G401 (cell line): ENCODE measurements around the gene LDLRAD2. TPM values are rescaled to one million over a fixed set of nuclear protein-coding genes. Genes with fewer than 3 reads are reported as not detected.
A peak's percentile ranks its signal among the peaks of the same experiment; 100 is the strongest.

ENCODE experiments used
- DNase-seq: peaks from one replicate; pipeline ENCODE4 v3.0.0-alpha.2; 2015; ENCODE audit warnings: low spot score
- in situ Hi-C: cut with HindIII; loops from 2 replicates; pipeline ENCODE4 v1.10.0; 2016; ENCODE audit warnings: low sequenced_read_pairs, mixed read lengths
- total RNA-seq: library from RNA; depleted of rRNA; stranded (reverse); fragments of >200 nt; shearing (Covaris generic); gene quantifications from 2 replicates; pipeline ENCODE4 v1.2.3, GENCODE V29; 2014

Gene LDLRAD2
- total RNA-seq, 1 experiment from 2014 or later, result not detected

DNA sequence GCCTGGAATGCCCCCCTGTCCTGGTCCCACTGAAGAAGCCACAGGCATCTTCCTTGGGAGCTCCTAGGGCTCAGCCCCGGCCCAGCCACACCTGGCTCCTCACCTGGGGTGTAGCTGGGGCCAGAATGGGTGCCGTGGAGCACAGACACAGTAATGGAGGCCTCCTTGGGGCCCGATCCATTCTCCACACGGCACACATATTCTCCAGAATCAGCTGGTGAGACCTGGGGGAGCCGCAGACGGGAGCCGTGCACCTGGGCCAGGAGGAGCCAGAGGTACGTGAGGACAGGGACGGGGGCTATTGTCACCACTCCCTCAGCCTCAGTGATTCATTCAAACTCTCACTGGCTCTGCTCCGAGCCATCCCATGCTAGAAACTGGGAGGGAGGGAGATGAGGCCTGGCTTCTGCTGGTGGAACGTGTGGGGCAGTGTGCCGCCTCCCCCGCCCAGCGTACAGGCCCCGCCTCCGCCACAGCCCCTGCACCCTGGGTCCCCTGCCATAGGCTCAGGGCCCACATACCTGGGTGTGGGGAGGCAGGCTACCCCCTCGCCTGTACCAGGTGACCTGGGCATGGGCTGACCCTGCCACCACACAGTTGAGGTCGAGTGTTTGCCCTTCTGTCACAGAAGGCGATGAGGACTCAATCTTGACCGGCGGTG is 42.2 kb downstream of the LDLRAD2 start:
- in situ Hi-C loops, result no loop called here
- no peak for DNase-seq

DNA sequence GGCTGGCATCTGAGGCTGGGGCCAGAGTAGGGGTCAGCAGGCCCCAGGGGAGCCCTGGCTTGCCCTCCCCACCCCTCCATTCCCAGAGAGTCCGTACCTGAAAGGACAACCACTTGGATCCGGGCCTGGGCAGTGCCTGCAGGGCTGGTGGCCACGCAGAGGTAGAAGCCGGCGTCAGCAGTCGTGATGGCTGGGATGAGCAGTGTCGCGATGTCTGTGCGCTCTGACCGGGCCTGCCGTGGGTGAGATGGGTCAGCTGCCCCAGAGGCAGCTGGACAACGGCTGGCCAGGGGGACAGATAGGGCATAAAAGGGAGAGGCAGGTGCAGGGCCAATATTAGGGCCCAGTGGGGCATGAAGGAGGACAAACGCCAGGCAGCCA is 42.7 kb downstream of the LDLRAD2 start:
- DNase-seq, result no peak
- in situ Hi-C loops, result no loop called here

DNA sequence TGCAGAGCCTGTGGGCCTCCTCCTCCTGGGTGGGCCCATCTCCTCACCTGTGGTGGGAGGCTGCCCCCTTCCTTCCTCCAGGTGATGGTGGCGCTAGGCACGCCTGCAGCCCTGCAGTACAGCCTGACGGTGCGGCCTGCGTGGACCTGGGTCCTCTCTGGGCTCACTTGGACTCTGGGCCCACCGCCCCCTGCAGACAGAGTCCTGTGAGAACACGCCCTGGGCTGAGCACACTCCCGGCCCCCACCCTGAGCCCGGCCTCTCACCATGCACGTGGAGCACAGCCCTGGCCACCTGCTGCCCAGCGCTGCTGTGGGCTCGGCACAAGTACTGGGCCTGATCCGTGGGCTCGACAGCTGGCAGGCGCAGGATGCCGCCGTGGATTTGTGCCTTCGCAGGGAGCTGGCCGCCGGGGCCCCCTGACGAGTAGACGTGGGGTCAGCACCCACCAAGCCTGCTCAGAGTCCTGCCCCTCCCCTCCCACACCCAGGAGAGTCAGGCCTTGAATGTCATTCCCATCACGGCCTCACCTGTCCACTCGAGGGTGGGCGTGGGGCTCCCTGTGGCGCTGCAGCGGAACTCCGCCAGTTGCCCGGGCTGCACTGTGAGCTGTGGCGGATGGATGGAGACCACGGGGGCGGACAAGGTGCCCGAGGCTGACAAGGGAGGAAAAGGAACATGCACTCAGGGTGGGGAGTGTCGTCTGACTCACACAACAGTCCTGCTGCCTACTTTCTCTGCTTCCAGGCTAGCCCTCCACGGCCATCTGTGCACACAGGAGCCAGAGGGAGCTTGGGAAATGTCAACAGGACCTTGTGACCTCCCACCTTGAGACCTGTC is 43.4 kb downstream of the LDLRAD2 start:
- DNase-seq, result no peak
- in situ Hi-C loops, result no loop called here

DNA sequence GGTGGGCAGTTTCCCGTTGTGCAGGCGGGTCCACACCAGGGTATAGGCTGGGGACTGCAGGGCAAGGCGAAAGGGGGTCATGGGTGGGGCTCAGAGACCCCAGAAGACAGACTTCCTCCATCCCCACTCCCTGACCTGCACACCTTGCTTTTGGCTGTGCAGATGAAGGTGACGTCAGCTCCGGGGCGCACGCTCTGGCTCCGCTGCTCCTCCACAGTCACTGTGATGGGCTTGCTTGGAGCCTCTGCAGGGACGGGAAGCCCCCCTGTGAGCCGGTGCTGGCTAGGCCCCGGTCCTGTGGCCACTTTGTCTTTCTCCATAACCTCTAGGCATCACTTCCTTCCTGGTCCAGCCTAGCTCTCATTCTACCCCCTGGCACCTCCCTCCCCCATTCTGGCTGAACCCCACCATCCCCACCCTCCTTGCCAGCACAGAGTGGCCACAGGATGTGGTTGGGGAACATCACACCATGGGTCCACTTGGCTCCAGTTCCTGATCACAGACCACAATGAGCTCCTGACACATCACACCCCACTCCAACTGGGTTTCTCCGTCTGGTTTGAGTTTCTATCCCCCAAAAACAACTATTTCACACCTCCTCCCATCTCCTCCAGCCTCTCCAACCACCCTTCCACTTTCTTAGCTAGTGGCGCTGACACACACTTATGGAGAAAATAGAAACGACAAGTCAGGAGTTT is 45.2 kb downstream of the LDLRAD2 start:
- in situ Hi-C loops, result no loop called here
- DNase-seq, result no peak

DNA sequence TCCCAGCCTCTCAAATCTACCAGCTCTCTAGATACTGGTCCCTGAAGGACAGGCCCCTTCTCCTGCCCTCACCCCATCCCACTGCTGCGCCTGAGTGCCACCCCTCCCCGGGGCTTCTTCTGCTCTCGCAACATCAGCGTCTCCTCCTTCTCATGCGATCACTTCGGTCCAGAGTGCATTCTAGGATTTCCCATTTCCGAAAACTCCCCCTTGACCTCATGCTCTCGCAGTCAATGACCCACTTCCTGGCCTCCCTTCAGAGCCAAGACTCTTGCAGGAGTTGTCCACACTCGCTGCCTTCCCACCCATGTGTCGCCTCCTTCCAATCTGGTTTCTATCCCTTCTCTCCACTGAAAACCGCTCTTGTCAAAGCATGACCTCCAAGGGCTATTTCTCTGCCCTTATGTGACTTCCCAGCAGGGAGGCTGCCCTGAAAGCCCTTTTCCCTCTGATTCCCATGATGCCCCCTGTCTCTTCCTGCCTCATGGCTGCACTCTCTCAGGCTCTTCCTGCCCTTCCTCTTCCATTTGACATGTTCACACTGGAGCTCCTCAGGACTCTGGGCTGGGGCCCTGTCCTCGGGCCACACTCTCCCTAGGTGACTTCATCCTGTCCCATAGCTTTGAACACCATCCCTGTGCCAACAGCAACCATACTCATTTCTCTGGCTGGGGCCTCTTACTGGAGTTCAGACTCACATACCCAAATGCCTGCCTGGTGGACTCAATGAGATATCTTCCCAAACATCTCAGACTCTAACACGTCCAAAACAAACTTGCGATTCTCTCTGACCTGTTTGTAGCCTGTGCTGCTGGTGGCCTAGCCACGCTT is 46.0 kb downstream of the LDLRAD2 start:
- in situ Hi-C loops, result no loop called here
- DNase-seq, result no peak

DNA sequence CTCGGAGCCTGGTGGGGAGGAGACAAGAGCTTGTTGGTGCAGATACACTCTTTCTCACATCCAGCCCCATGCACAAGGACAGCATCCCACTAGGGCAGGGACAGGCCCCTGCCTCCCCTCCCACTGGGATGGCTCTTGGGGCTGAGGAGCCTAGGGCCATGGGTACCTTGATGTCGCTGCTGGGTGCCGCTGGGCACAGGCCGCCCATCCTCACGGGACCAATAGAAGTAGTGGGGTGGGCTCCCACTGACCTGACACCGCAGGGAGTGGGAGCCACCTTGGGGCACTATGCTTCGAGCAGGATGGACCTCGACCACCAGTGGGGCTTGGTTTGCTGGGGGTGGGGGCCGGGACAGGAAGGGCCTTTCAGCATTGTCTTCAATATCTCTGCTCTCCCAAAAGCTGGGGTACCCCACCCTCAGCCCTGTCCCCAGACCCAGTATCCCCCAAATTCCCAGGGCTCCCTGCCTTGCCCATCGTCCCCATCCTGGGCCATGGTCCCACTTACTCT is 47.7 kb downstream of the LDLRAD2 start:
- DNase-seq, result no peak
- in situ Hi-C loops, result no loop called here

DNA sequence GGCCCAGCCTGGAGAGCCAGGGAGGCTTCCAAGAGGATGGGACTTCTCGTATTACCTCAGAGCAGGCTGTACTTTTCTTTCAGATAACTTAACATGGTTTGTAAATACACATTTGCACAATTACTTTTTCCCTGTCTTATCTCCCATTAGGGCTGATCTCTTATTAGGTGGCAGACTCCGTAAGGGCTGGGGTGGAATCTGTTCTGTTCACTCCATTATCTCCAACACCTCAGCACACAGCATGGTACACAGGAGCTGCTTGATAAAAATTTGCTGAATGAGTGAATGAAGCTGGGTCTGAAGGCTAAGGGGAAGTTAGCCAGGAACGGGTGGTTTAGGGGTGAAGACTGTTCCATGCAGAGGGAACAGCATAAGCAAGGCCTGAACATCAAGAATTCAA is 48.9 kb downstream of the LDLRAD2 start:
- no peak for DNase-seq
- in situ Hi-C loops, result no loop called here

DNA sequence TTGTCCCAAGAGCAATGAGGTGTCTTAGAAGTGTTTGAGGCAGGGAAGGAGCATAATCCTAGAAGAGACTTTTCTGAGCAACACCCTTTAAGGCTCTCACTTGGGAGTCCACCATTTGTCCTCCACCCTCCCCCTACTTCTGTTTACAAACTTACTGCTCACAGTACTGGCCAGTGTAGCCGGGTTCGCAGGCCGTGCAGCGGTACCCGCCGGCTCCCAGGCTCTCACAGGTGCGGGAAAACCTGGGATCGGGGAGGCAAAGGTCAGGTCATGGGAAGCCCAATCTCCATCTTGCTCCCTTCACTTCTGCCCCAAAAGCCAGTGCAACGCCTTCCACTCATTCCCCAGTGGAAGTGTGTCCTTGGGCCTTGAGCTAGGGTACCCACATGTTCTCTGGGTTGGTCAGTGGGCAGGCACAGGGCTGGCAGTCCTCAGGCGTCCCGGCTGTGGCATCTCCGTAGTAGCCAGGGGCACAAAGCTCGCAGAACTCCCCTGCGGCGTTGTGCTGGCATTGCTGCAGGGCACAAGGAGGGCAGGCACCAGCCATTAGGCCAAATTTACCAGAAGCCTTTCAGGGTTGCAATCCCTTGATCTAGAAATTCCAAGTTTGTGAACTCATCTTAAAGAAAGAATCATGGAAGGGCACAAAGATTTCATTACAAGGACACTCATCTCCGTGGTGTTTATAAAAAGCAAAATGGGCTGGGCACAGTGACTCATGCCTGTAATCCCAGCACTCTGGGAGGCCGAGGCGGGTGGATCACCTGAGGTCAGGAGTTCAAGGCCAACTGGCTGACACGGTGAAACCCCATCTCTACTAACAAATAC is 49.8 kb downstream of the LDLRAD2 start:
- in situ Hi-C loops, result no loop called here
- DNase-seq, result no peak

DNA sequence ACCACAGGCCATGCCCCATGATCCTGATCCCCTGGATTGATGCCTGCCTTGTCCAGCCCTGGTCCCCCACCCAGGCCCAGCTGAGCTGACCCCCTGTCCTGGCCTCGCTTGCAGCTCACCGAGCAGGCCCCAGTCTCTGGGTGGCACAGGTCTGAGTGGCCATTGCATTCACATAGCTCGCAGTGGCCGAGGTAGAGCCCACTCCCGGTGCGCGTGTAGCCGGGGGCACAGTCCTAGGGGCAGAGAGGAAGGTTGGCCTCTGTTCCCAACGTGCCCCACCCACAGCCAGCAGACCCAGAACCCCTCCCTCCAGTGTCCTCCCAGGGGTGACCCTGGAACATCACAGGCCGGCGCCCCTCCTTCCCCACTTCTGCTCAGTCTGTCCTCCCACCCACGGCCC is 51.9 kb downstream of the LDLRAD2 start:
- in situ Hi-C loops, result no loop called here
- DNase-seq, result no peak

DNA sequence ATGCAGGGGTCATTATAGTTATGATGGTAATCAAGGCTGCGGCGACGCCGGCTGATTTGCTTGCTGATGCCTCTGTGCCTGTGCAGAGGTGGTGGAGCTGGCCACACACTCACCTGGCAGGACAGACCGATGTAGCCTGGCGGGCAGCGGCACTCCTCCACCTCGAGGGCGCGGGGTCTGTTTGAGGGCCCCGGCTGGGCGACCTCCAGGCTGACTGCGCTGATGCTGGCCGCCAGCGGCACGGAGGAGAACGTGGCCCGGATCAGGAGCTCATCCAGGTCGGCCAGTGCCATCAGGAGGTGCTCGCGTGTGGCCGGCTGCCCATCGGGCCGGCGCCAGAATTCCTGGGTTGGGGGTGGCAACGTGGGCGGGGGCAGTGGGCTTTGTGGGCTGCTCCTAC is 52.7 kb downstream of the LDLRAD2 start:
- in situ Hi-C loops, result no loop called here
- no peak for DNase-seq

DNA sequence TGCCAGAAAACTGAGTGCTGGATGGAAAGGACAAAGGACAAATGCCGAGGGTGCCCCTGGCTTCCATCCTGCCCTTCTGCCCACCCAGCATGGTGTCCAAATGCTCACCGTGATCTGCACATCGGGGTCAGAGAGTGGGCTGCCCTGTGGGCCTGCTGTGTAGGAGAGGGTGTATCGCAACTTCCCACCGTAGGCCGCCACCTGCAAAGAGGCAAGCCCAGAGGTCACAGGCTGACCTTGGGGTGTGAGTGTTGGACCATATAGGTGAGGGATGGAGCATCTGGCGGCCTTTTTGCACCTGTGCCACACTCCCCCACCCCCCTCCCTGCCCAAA is 53.5 kb downstream of the LDLRAD2 start:
- in situ Hi-C loops, result no loop called here

DNA sequence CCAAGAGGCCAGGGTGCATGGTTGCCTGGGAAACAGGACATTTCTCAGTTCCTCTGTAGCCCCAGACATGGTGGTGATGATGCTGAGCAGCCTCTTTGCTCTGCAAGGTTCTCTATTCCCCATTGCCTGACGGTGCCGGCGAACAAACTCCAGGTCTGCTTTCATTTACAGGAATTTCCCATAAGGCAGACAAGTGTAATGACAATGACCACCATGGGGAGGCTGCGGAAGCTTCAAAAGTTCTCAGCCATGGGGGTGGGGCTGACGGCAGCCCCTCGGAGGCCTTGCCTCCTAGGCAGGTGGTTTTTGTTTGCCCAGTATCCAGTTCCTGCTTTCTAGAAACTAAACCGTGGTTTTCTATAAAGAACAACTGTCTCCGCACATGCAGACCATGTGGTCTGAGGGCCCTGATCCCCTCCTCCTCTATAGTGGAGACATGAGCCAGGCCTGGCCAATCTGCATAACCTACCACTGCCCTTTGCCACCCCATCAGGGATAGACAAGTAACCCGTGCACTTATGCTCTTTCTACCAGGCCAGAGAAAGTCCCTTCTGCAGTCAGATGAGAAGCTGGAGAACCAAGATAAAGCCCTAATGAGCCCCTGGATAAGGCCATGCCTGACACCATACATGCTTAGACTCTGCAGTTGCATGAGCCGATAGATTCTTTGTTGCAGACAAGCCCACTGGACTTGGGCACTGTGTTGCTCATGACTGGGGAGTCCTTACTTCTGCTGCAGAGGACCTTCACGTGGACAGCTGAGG is 54.1 kb downstream of the LDLRAD2 start:
- DNase-seq, result no peak

More for the DNA sequence above, 53.5 kb downstream of the LDLRAD2 start:
- DNase-seq, result no peak

DNA sequence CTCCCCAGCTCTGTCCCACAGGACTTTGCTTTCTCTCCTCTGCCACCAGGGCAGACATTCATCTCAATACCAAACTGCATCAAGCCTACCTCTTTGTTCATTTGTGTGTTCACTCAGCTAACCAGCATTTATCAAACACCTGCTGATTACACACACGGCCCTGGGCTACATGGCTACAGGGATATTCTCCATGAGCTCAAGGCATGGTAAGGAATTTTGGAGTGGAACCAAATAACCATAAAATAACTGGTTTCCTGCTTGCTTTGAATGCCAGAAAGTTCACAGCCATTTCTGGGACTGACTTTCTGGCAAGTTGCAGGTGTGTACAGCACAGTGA is 54.6 kb downstream of the LDLRAD2 start:
- no peak for DNase-seq

More for the DNA sequence above, 54.1 kb downstream of the LDLRAD2 start:
- in situ Hi-C loops, result no loop called here

DNA sequence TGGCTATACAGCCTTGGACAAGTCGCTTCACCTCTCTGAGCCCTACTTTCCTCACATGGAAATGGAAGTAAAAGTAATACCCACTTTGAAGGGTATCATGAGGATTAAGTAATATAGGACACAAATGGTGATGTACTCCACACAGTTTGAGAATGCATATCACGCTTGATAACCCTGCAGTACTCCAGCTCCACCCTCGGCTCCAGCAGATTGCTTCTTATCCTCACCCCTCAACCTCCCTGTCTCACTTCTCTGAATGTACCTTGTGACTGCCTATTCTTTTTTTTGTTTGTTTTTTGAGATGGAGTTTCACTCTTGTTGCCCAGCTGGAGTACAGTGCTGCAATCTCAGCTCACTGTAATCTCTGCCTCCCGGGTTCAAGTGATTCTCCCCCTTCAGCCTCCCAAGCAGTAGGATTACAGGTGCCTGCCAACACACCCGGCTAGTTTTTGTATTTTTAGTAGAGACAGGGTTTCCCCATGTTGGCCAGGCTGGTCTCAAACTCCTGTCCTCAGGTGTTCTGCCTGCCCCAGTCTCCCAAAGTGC is 55.5 kb downstream of the LDLRAD2 start:
- in situ Hi-C loops, result no loop called here
- no peak for DNase-seq

More for the DNA sequence above, 54.6 kb downstream of the LDLRAD2 start:
- in situ Hi-C loops, result no loop called here

DNA sequence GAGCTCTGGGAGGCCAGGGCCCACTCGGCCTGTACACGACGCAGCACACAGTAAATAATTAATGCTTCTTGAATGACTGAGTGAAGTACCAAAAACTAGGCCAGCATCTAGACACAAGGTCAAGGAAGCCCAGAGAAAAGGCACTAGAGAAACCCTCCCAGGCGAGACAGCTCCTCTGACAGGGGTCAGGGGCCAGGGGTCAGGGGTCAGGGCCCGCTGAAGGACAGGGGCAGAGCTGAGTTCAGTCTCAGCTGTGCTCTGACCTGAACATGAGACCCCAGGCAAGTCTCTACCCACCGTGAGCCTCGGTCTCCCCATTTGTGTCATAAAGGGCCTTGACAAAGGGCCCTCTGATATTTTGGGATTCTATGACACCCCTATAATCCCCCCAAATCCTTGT is 56.4 kb downstream of the LDLRAD2 start:
- in situ Hi-C loops, result no loop called here
- DNase-seq, result no peak

DNA sequence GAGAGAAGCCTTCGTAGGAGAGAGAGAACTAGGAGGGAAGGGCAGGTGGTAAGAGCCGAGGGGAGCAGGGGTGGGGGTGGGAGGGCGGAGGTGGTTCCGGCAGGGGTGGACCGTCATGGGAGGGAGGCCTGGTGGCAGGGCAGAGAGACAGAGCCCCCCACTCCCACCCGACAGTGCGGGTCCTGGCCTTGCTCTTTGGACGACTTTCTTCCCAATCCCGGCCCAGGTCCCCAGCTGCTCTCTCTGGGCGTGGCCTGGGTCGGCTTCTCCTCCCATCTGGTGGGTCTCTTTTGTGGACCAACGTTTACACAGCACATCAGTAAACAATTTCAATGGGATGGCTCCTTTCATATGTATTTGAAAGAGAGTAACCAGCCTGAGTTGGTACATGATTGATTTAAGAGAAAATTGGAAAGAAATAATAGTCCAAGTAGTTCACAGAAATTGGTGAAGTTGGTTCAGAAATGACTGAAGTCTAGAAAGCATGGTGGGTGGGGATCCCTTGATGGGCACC is 56.9 kb downstream of the LDLRAD2 start:
- in situ Hi-C loops, result no loop called here

DNA sequence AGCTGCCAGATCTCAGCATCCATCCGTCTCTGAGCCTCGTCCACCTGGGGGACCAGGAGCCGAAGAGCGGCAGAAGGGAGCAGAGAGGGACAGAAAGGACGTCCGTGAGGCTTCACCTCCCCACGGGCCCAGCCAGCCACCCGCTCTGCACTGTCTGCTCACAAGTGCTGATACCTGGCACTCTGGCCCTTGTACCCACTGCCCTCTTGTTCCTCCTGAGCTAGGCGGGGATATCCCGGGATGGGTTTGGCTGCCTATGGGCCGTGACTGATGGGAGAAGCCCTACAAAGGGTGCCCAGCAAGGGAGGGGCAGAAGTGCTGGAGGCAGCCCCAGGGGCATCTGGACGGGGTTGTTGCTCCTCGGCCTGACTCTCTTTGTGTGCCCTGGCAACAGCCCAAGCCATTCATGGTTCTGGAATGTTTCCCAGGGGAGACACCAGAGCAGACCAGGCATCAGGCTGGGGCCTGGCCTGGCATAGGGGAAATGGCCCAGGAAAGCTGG is 57.6 kb downstream of the LDLRAD2 start:
- in situ Hi-C loops, result no loop called here
- DNase-seq, result peak; percentile 10

More for the DNA sequence above, 56.9 kb downstream of the LDLRAD2 start:
- DNase-seq, result no peak
